ENCODE data around the gene ACSS1.

GRCh38 chr20:25071734-25072133 lies 13.8 kb upstream of the ACSS1 start:
- TF ChIP-seq, protein P1, sequence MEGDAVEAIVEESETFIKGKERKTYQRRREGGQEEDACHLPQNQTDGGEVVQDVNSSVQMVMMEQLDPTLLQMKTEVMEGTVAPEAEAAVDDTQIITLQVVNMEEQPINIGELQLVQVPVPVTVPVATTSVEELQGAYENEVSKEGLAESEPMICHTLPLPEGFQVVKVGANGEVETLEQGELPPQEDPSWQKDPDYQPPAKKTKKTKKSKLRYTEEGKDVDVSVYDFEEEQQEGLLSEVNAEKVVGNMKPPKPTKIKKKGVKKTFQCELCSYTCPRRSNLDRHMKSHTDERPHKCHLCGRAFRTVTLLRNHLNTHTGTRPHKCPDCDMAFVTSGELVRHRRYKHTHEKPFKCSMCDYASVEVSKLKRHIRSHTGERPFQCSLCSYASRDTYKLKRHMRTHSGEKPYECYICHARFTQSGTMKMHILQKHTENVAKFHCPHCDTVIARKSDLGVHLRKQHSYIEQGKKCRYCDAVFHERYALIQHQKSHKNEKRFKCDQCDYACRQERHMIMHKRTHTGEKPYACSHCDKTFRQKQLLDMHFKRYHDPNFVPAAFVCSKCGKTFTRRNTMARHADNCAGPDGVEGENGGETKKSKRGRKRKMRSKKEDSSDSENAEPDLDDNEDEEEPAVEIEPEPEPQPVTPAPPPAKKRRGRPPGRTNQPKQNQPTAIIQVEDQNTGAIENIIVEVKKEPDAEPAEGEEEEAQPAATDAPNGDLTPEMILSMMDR (conservative IDR thresholded peaks at IDR 0.05; ENCODE audit: low read depth in 2 of 2) = no peak
- TF ChIP-seq POLR2AphosphoS5 (IDR thresholded peaks at IDR 0.05; ENCODE audit: low read depth) (no peak), EZH2phosphoT487 (IDR thresholded peaks at IDR 0.05; ENCODE audit: unreplicated experiment) (no peak), CREB1 (CRISPR knock-in tag; IDR thresholded peaks at IDR 0.05; ENCODE audit: low read depth) (no peak)
- TF ChIP-seq, protein P2, sequence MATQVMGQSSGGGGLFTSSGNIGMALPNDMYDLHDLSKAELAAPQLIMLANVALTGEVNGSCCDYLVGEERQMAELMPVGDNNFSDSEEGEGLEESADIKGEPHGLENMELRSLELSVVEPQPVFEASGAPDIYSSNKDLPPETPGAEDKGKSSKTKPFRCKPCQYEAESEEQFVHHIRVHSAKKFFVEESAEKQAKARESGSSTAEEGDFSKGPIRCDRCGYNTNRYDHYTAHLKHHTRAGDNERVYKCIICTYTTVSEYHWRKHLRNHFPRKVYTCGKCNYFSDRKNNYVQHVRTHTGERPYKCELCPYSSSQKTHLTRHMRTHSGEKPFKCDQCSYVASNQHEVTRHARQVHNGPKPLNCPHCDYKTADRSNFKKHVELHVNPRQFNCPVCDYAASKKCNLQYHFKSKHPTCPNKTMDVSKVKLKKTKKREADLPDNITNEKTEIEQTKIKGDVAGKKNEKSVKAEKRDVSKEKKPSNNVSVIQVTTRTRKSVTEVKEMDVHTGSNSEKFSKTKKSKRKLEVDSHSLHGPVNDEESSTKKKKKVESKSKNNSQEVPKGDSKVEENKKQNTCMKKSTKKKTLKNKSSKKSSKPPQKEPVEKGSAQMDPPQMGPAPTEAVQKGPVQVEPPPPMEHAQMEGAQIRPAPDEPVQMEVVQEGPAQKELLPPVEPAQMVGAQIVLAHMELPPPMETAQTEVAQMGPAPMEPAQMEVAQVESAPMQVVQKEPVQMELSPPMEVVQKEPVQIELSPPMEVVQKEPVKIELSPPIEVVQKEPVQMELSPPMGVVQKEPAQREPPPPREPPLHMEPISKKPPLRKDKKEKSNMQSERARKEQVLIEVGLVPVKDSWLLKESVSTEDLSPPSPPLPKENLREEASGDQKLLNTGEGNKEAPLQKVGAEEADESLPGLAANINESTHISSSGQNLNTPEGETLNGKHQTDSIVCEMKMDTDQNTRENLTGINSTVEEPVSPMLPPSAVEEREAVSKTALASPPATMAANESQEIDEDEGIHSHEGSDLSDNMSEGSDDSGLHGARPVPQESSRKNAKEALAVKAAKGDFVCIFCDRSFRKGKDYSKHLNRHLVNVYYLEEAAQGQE (IDR thresholded peaks at IDR 0.05; ENCODE audit: unreplicated experiment) = no peak
